Liver (tissue), 9 donors: ENCODE results near the gene SFMBT2. TPM values are rescaled to one million over a fixed set of nuclear protein-coding genes. Genes with fewer than 3 reads are reported as not detected.
A peak's percentile ranks its signal among the peaks of the same experiment; 100 is the strongest.

Experiments
- DNase-seq: peaks from one replicate; pipeline ENCODE4 v3.0.0-alpha.2; 2017; ENCODE audit warnings: low spot score
- H3K27ac ChIP-seq, 2 donors: one replicate each; pipeline ENCODE4 v1.7.0; 2013; ENCODE audit warnings: inconsistent platforms in 2 of 2, low read length in 2 of 2, control low read depth in 1 of 2, low read depth in 1 of 2, mild to moderate bottlenecking in 1 of 2
- H3K27me3 ChIP-seq, 4 donors: one replicate each; pipeline versions ENCODE4 v1.6.1 to v1.7.0; 2013; ENCODE audit warnings: low read length in 3 of 4, inconsistent platforms in 1 of 4, mild to moderate bottlenecking in 1 of 4, moderate library complexity in 1 of 4; ENCODE audit not compliant: control insufficient read depth in 4 of 4, insufficient read depth in 4 of 4
- H3K36me3 ChIP-seq, 4 donors: one replicate each; pipeline versions ENCODE4 v1.6.1 to v1.7.0; 2013; ENCODE audit warnings: low read length in 3 of 4, mild to moderate bottlenecking in 3 of 4, low read depth in 1 of 4, moderate library complexity in 1 of 4; ENCODE audit not compliant: control insufficient read depth in 4 of 4, insufficient read depth in 3 of 4
- H3K4me1 ChIP-seq, 4 donors: one replicate each; pipeline versions ENCODE4 v1.6.1 to v1.7.0; 2013; ENCODE audit warnings: low read length in 3 of 4, mild to moderate bottlenecking in 3 of 4, moderate library complexity in 1 of 4; ENCODE audit not compliant: control insufficient read depth in 4 of 4, insufficient read depth in 4 of 4
- H3K4me3 ChIP-seq, 3 donors: one replicate each; pipeline versions ENCODE4 v1.6.1 to v1.7.0; 2013; ENCODE audit warnings: low read length in 3 of 3, control low read depth in 1 of 3, low read depth in 1 of 3, mild to moderate bottlenecking in 1 of 3
- H3K9ac ChIP-seq, 2 donors: one replicate each; pipeline ENCODE4 v1.7.0; 2013; ENCODE audit warnings: low read length in 2 of 2, mild to moderate bottlenecking in 2 of 2, moderate library complexity in 2 of 2, control low read depth in 1 of 2, low read depth in 1 of 2
- H3K9me3 ChIP-seq, 4 donors: one replicate each; pipeline versions ENCODE4 v1.6.1 to v1.7.0; 2013; ENCODE audit warnings: low read length in 3 of 4; ENCODE audit not compliant: control insufficient read depth in 4 of 4
- ATF3 ChIP-seq: IDR thresholded peaks from 2 replicates; pipeline ENCODE4 v1.6.1; 2016; ENCODE audit warnings: antibody characterized with exemption
- EGR1 ChIP-seq, 2 donors: IDR thresholded peaks; 2 replicates each; pipeline ENCODE4 v1.6.1; 2016 to 2018; ENCODE audit warnings: antibody characterized with exemption in 2 of 2, low read depth in 2 of 2
- FOXA1 ChIP-seq: IDR thresholded peaks from 2 replicates; pipeline ENCODE4 v1.6.1; 2016; ENCODE audit warnings: antibody characterized with exemption
- FOXA2 ChIP-seq: IDR thresholded peaks from 2 replicates; pipeline ENCODE4 v1.6.1; 2016; ENCODE audit warnings: antibody characterized with exemption
- GABPA ChIP-seq, 2 donors: IDR thresholded peaks in 1 of 2; conservative IDR thresholded peaks in 1 of 2; 2 replicates each; pipeline ENCODE4 v1.6.1; 2016; ENCODE audit warnings: antibody characterized with exemption in 2 of 2, mild to moderate bottlenecking in 1 of 2, moderate library complexity in 1 of 2
- HNF4A ChIP-seq, 2 donors: conservative IDR thresholded peaks; 2 replicates each; pipeline ENCODE4 v1.6.1; 2016; ENCODE audit warnings: antibody characterized with exemption in 2 of 2, mild to moderate bottlenecking in 2 of 2
- HNF4G ChIP-seq: IDR thresholded peaks from 2 replicates; pipeline ENCODE4 v1.6.1; 2016; ENCODE audit warnings: antibody characterized with exemption
- JUND ChIP-seq, 2 donors: IDR thresholded peaks; 2 replicates each; pipeline ENCODE4 v1.6.1; 2016; ENCODE audit warnings: antibody characterized with exemption in 2 of 2
- MAX ChIP-seq: IDR thresholded peaks from 2 replicates; pipeline ENCODE4 v1.6.1; 2016; ENCODE audit warnings: antibody characterized with exemption
- NR2F2 ChIP-seq: IDR thresholded peaks from 2 replicates; pipeline ENCODE4 v1.6.1; 2016; ENCODE audit warnings: antibody characterized with exemption
- RAD21 ChIP-seq, 2 donors: IDR thresholded peaks; 2 replicates each; pipeline ENCODE4 v1.6.1; 2016; ENCODE audit warnings: antibody characterized with exemption in 2 of 2, mild to moderate bottlenecking in 2 of 2
- RXRA ChIP-seq, 2 donors: IDR thresholded peaks; 2 replicates each; pipeline ENCODE4 v1.6.1; 2017 to 2018; ENCODE audit warnings: antibody characterized with exemption in 2 of 2, mild to moderate bottlenecking in 1 of 2
- SP1 ChIP-seq: IDR thresholded peaks from 2 replicates; pipeline ENCODE4 v1.6.1; 2018; ENCODE audit warnings: antibody characterized with exemption, mild to moderate bottlenecking
- TAF1 ChIP-seq: conservative IDR thresholded peaks from 2 replicates; pipeline ENCODE4 v1.6.1; 2016; ENCODE audit warnings: antibody characterized with exemption, mild to moderate bottlenecking
- YY1 ChIP-seq: IDR thresholded peaks from 2 replicates; pipeline ENCODE4 v1.6.1; 2016; ENCODE audit warnings: antibody characterized with exemption, mild to moderate bottlenecking
- ZBTB33 ChIP-seq: IDR thresholded peaks from 2 replicates; pipeline ENCODE4 v1.6.1; 2016; ENCODE audit warnings: antibody characterized with exemption
- WGBS: extraction: QIAGEN DNeasy Blood & Tissue Kit; methylation state at CpG from one replicate; pipeline ENCODE4 v1.1.7; 2013; 5-methylcytosine and 5-hydroxymethylcytosine counted together
- polyA plus RNA-seq, 2 donors: library from polyadenylated mRNA; stranded (reverse) in 1 of 2; unstranded in 1 of 2; fragments of 200-250 nt in 1 of 2; fragments of >200 nt in 1 of 2; fragmentation: Nextera tagmentation in 1 of 2; extraction: Ambion mirVana in 1 of 2; gene quantifications; one replicate each; pipeline versions ENCODE4 v1.2.1 to v1.2.3, GENCODE V29; 2013 to 2015
- total RNA-seq, 2 donors: library from RNA; depleted of rRNA; stranded (reverse); fragments of >200 nt; gene quantifications; one replicate each; pipeline ENCODE4 v1.2.3, GENCODE V29; 2014
- TF ChIP-seq, protein P1 (sequence below): fragments of 150-350 bp; IDR thresholded peaks from 2 replicates; pipeline ENCODE4 v1.5.1; 2017; ENCODE audit warnings: improper control_type of control experiment, low read depth, low read length; ENCODE audit not compliant: missing input control
- TF ChIP-seq, protein P2 (sequence below): IDR thresholded peaks from 2 replicates; pipeline ENCODE4 v1.6.1; 2016; ENCODE audit warnings: antibody characterized with exemption, mild to moderate bottlenecking
- donor health status: healthy.
- donor health status: healthy.
- donor health status: healthy.
- donor health status: healthy.
- donor health status: healthy.

Gene SFMBT2
- total and polyA plus RNA-seq, 4 donors, result 0.46 to 2.8 (median 1.5) TPM

DNA sequence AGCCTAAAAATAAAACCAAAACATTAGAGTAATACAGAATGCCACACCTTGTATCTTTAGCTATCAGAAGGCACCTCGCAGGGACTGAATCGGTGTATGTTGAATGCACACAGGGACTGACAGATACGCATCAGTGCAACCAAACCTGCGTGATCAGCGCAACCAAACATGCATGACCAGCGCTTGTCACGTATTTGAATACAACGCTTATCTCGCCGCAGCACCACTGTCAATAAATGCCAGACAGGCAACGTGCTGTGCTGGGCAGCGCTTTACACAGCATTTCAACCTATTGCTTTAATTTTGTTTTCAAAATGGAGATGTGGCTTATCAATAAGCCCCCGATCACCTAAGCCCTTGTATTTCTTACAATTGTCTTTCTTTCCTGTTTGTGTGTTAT lies 242.4 kb downstream of the SFMBT2 start:
- Histone ChIP-seq H3K27me3 (no peaks in the 10 kb centered on the region), H3K27ac (no peak overlapping the region), H3K36me3 (peaks cover 0 to 3% (median 0%) of the 10 kb centered on the region in 4 donors), H3K4me3 (no peak overlapping the region), H3K9ac (no peak overlapping the region), H3K9me3 (no peaks in the 10 kb centered on the region), H3K4me1 (peaks cover 0 to 5% (median under 1%) of the 10 kb centered on the region in 4 donors)
- DNase-seq, result no peak
- WGBS, result 91% methylated on average over 13 of the region's 13 CpGs
- no peak for TF ChIP-seq MAX
- TF ChIP-seq EGR1 (IDR thresholded peaks at IDR 0.05; ENCODE audit: low read depth in 2 of 2), result no peak
- no peak for TF ChIP-seq GABPA (IDR thresholded peaks at IDR 0.05 in 1 of 2, conservative IDR thresholded peaks at IDR 0.05 in 1 of 2)
- TF ChIP-seq ATF3, result no peak

DNA sequence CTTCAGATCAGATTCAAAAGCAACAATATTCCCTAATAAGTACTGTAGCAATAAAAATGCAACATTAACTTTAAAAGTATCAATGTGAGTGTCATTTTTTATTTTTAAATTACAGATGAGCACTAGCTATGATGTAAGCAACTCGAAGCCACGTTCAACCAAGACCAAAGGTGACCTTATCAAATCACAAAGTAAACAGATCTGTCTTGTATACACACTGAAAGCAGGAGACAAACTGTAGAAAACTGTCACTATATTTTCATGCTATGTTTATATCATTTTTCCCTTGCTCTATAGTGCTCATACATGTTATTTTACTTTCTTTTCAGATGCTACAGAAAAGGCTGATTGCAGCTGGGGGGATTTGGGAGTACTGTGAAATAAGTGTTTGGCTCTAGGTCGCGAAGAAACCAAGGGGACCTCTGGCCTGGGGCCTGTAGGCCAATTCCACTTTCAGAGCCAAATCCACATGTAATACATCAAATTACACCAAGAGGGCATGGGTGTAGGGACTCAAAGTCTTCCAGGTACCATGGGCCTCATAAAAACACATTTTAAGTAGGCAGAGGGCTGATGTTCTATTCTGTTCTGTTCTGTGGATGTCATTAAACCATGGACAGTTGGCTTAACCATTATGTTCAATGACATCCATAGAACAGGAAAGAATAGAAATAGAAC lies 245.2 kb downstream of the SFMBT2 start:
- Histone ChIP-seq H3K36me3 (peaks cover 0 to 3% (median under 1%) of the 10 kb centered on the region in 4 donors), H3K9ac (no peak overlapping the region), H3K27ac (no peak overlapping the region), H3K9me3 (no peaks in the 10 kb centered on the region), H3K4me3 (no peak overlapping the region), H3K27me3 (no peaks in the 10 kb centered on the region), H3K4me1 (peaks cover 0 to 5% (median under 1%) of the 10 kb centered on the region in 4 donors)
- TF ChIP-seq RAD21 (IDR thresholded peaks at IDR 0.05), result peak in 1 of 2 donors; percentile 11
- no peak for TF ChIP-seq HNF4G
- TF ChIP-seq NR2F2, result no peak
- no peak for TF ChIP-seq GABPA (IDR thresholded peaks at IDR 0.05 in 1 of 2, conservative IDR thresholded peaks at IDR 0.05 in 1 of 2)
- TF ChIP-seq EGR1 (IDR thresholded peaks at IDR 0.05; ENCODE audit: low read depth in 2 of 2), result no peak
- TF ChIP-seq FOXA2, result peak; percentile 77
- TF ChIP-seq FOXA1, result no peak
- no peak for TF ChIP-seq ATF3
- TF ChIP-seq TAF1, result no peak
- TF ChIP-seq JUND (IDR thresholded peaks at IDR 0.05), result no peak
- no peak for TF ChIP-seq ZBTB33
- TF ChIP-seq YY1, result no peak
- TF ChIP-seq, protein P1, sequence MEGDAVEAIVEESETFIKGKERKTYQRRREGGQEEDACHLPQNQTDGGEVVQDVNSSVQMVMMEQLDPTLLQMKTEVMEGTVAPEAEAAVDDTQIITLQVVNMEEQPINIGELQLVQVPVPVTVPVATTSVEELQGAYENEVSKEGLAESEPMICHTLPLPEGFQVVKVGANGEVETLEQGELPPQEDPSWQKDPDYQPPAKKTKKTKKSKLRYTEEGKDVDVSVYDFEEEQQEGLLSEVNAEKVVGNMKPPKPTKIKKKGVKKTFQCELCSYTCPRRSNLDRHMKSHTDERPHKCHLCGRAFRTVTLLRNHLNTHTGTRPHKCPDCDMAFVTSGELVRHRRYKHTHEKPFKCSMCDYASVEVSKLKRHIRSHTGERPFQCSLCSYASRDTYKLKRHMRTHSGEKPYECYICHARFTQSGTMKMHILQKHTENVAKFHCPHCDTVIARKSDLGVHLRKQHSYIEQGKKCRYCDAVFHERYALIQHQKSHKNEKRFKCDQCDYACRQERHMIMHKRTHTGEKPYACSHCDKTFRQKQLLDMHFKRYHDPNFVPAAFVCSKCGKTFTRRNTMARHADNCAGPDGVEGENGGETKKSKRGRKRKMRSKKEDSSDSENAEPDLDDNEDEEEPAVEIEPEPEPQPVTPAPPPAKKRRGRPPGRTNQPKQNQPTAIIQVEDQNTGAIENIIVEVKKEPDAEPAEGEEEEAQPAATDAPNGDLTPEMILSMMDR, result no peak
- TF ChIP-seq, protein P2, sequence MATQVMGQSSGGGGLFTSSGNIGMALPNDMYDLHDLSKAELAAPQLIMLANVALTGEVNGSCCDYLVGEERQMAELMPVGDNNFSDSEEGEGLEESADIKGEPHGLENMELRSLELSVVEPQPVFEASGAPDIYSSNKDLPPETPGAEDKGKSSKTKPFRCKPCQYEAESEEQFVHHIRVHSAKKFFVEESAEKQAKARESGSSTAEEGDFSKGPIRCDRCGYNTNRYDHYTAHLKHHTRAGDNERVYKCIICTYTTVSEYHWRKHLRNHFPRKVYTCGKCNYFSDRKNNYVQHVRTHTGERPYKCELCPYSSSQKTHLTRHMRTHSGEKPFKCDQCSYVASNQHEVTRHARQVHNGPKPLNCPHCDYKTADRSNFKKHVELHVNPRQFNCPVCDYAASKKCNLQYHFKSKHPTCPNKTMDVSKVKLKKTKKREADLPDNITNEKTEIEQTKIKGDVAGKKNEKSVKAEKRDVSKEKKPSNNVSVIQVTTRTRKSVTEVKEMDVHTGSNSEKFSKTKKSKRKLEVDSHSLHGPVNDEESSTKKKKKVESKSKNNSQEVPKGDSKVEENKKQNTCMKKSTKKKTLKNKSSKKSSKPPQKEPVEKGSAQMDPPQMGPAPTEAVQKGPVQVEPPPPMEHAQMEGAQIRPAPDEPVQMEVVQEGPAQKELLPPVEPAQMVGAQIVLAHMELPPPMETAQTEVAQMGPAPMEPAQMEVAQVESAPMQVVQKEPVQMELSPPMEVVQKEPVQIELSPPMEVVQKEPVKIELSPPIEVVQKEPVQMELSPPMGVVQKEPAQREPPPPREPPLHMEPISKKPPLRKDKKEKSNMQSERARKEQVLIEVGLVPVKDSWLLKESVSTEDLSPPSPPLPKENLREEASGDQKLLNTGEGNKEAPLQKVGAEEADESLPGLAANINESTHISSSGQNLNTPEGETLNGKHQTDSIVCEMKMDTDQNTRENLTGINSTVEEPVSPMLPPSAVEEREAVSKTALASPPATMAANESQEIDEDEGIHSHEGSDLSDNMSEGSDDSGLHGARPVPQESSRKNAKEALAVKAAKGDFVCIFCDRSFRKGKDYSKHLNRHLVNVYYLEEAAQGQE, result no peak
- TF ChIP-seq MAX, result no peak
- TF ChIP-seq SP1, result peak; percentile 30
- peak in 1 of 2 donors; percentile 31 for TF ChIP-seq HNF4A (conservative IDR thresholded peaks at IDR 0.05)
- TF ChIP-seq RXRA (IDR thresholded peaks at IDR 0.05), result peak in 1 of 2 donors; percentile 10
- DNase-seq, result no peak
- WGBS, result 30% methylated on average over 4 of the region's 4 CpGs
